GM21786 (cell line): ENCODE measurements around the gene COQ8A.

Experiments used
- ATAC-seq: cut with Tn5 transposase; IDR thresholded peaks from one replicate; pipeline ENCODE4 v1.9.1; 2021; ENCODE audit not compliant: unreplicated experiment

The COQ8A gene

GRCh38 chr1:227003165-227003564, 63.1 kb downstream of the COQ8A start:
- no peak for ATAC-seq

GRCh38 chr1:227004796-227005195, 64.7 kb downstream of the COQ8A start:
- no peak for ATAC-seq

- ATAC-seq, result peak; percentile 86
Measured at GRCh38 chr1:227006226-227006796, 66.2 kb downstream of the COQ8A start.

GRCh38 chr1:227009937-227010336, 69.8 kb downstream of the COQ8A start:
- no peak for ATAC-seq

GRCh38 chr1:227010645-227011044, 70.6 kb downstream of the COQ8A start:
- ATAC-seq, result no peak

GRCh38 chr1:227016990-227017389, 76.9 kb downstream of the COQ8A start:
- no peak for ATAC-seq

GRCh38 chr1:227032396-227032795, 92.3 kb downstream of the COQ8A start:
- no peak for ATAC-seq

GRCh38 chr1:227033880-227034279, 93.8 kb downstream of the COQ8A start:
- no peak for ATAC-seq

GRCh38 chr1:227035316-227035715, 95.2 kb downstream of the COQ8A start:
- ATAC-seq, result no peak

GRCh38 chr1:227037121-227037520, 97.0 kb downstream of the COQ8A start:
- ATAC-seq, result no peak
